HG03064 (cell line): Measurements from ENCODE around the gene MRPS22.
"Not testable (repeated sequence)": the region's sequence is repeated elsewhere in the genome, so short reads cannot be mapped to it uniquely, and the experiment has no call there.

Experiments
- ATAC-seq: cut with Tn5 transposase; IDR thresholded peaks from one replicate; pipeline ENCODE4 v1.9.1; 2021; ENCODE audit warnings: low read depth; ENCODE audit not compliant: unreplicated experiment

Gene MRPS22

GRCh38 chr3:139388821-139389551 lies 45.2 kb downstream of the MRPS22 start:
- ATAC-seq, result peak; percentile 12

- peak; percentile 99 for ATAC-seq
These were observed 45.9 kb downstream of the MRPS22 start, which contains the start of gene COPB2 for GRCh38 chr3:139389552-139390368. TSS of gene COPB2 (minus strand) at chr3:139389647. CDS start at chr3:139389550, 97 bp downstream.

GRCh38 chr3:139394116-139394515 lies 50.3 kb downstream of the MRPS22 start:
- no peak for ATAC-seq

- ATAC-seq, result no peak
These were observed 52.9 kb downstream of the MRPS22 start for GRCh38 chr3:139396707-139397106.

GRCh38 chr3:139401155-139401554 lies 57.3 kb downstream of the MRPS22 start:
- ATAC-seq, result not testable (repeated sequence)
